ENCODE data around the gene ZNF559. TPM values are rescaled to one million over a fixed set of nuclear protein-coding genes. Genes with fewer than 3 reads are reported as not detected.

The ZNF559 gene
- total RNA-seq, 2 experiments from 2014 or later = 4.7 to 6.5 TPM

- Histone ChIP-seq H3K4me1 (ENCODE audit: insufficient read depth, low read length) (peaks cover 25% of the 10 kb centered on the region), H3K9me3 (ENCODE audit: control insufficient read depth in 1 of 2, insufficient read depth in 1 of 2, low read length in 2 of 2) (peaks cover 28 to 50% of the 10 kb centered on the region in 2 experiments), H3K4me3 (ENCODE audit: low read length) (peak overlapping the region; percentile 87), H3K27me3 (ENCODE audit: control insufficient read depth in 1 of 2, insufficient read depth in 2 of 2, low read length in 2 of 2) (no peaks in the 10 kb centered on the region), H3K27ac (ENCODE audit: low read depth in 1 of 2, low read length in 2 of 2) (peak overlapping the region; percentile 80 to 83), H3K36me3 (ENCODE audit: insufficient read depth, low read length) (peaks cover 5% of the 10 kb centered on the region)
- ChIA-PET POLR2A (interaction anchor here (0.7 to 2.6 kb wide), 4 partner anchors 13 to 445 kb away, joined by 4 to 23 read pairs (median 10); partner anchors contain the start of genes ZNF266, ZNF699 and ZNF846), CTCF (interaction anchor here (0.5 to 2.1 kb wide), 3 partner anchors 13 to 124 kb away, joined by 3 to 18 read pairs (median 4); partner anchors contain the start of genes ZNF266 and ZNF699)
- no peaks in the 10 kb centered on the region for H3K27me3 Mint-ChIP-seq
- H3K36me3 Mint-ChIP-seq (ENCODE audit: low read depth) = peaks cover 61% of the 10 kb centered on the region
- H3K4me3 Mint-ChIP-seq = peak overlapping the region; percentile 96
- no peak for ATAC-seq (ENCODE audit: poor library complexity)
- H3K9me3 Mint-ChIP-seq = peaks cover 18% of the 10 kb centered on the region
- DNase-seq = peak in 3 of 14 experiments; percentile 5 to 73 (median 14)
- peaks cover 33% of the 10 kb centered on the region for H3K4me1 Mint-ChIP-seq (ENCODE audit: low read depth)
- no peak for TF ChIP-seq CTCF (IDR thresholded peaks at IDR 0.05)
- intact Hi-C loops (cut with DNase I, micrococcal nuclease) = loop anchor here (5.0 to 10.0 kb wide), 4 partner anchors 181 to 471 kb away; partner anchors contain the start of genes ZNF317 (in 1 of the 2), ZNF426 (in 1 of the 2) and ZNF562 (in 1 of the 2)
- H3K27ac Mint-ChIP-seq = peak overlapping the region; percentile 90
Observed at GRCh38 chr19:9323557-9323918, 441 bp upstream of the ZNF559 start.

GRCh38 chr19:9324584-9324962, 594 bp downstream of the ZNF559 start:
- TF ChIP-seq CTCF (IDR thresholded peaks at IDR 0.05) = no peak
- H3K36me3 ChIP-seq (ENCODE audit: insufficient read depth, low read length) = peaks cover 5% of the 10 kb centered on the region
- ATAC-seq (ENCODE audit: poor library complexity) = no peak
- no peaks in the 10 kb centered on the region for H3K27me3 ChIP-seq (ENCODE audit: control insufficient read depth in 1 of 2, insufficient read depth in 2 of 2, low read length in 2 of 2)
- intact Hi-C loops (cut with DNase I, micrococcal nuclease) = loop anchor here (1.0 to 10.0 kb wide), 6 partner anchors 15 to 470 kb away; partner anchors contain the start of genes ZNF317 (in 2 of the 2), ZNF426 (in 1 of the 2), ZNF562 (in 1 of the 2) and ZNF699 (in 1 of the 2)
- peak overlapping the region; percentile 87 for H3K4me3 ChIP-seq (ENCODE audit: low read length)
- peaks cover 71% of the 10 kb centered on the region for H3K36me3 Mint-ChIP-seq (ENCODE audit: low read depth)
- H3K9me3 Mint-ChIP-seq = peaks cover 20% of the 10 kb centered on the region
- H3K4me1 Mint-ChIP-seq (ENCODE audit: low read depth) = peaks cover 33% of the 10 kb centered on the region
- ChIA-PET CTCF (interaction anchor here (2.1 kb wide), 1 partner anchor 14 kb away, joined by 18 read pairs; the partner anchor contains the start of gene ZNF699), POLR2A (interaction anchor here (1.2 to 2.6 kb wide), 2 partner anchors 14 to 111 kb away, joined by 16 to 23 read pairs; partner anchors contain the start of genes ZNF266 and ZNF699)
- H3K27ac ChIP-seq (ENCODE audit: low read depth in 1 of 2, low read length in 2 of 2) = peak overlapping the region; percentile 80 to 83
- H3K27ac Mint-ChIP-seq = peak overlapping the region; percentile 90
- H3K4me1 ChIP-seq (ENCODE audit: insufficient read depth, low read length) = peaks cover 25% of the 10 kb centered on the region
- peak overlapping the region; percentile 96 for H3K4me3 Mint-ChIP-seq
- H3K27me3 Mint-ChIP-seq = no peaks in the 10 kb centered on the region
- no peak for DNase-seq
- peaks cover 38 to 55% of the 10 kb centered on the region in 2 experiments for H3K9me3 ChIP-seq (ENCODE audit: control insufficient read depth in 1 of 2, insufficient read depth in 1 of 2, low read length in 2 of 2)

DNA sequence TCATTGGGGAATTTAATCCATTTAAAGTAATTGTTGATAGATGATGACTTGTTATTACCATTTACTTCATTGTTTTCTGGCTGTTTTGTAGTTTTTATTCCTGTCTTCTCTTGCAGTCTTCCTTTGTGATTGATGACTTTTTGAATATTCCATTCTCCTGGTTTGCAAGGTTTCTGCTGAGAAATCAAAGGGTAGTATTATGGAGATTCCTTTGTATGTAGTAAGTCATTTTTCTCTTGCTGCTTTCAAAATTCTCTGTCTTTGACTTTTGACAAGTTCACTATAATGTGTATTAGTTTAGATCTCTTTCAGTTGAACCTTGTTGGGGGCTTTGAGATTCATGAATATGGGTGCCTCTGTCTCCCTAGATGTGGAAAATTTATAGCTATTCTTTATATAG, 6.0 kb downstream of the ZNF559 start:
- H3K27ac ChIP-seq (ENCODE audit: low read depth in 1 of 2, low read length in 2 of 2) = no peak overlapping the region
- Mint-ChIP-seq H3K27me3 (no peaks in the 10 kb centered on the region), H3K27ac (no peak overlapping the region), H3K9me3 (peaks cover 22% of the 10 kb centered on the region), H3K36me3 (ENCODE audit: low read depth) (peaks cover 98% of the 10 kb centered on the region), H3K4me3 (peak overlapping the region; percentile 30), H3K4me1 (ENCODE audit: low read depth) (peaks cover 13% of the 10 kb centered on the region)
- peaks cover 3% of the 10 kb centered on the region for H3K4me1 ChIP-seq (ENCODE audit: insufficient read depth, low read length)
- no peak for TF ChIP-seq CTCF (IDR thresholded peaks at IDR 0.05)
- H3K9me3 ChIP-seq (ENCODE audit: control insufficient read depth in 1 of 2, insufficient read depth in 1 of 2, low read length in 2 of 2) = peaks cover 52 to 83% of the 10 kb centered on the region in 2 experiments
- ChIA-PET CTCF (no interaction called here), POLR2A (no interaction called here)
- DNase-seq (no peak), ATAC-seq (ENCODE audit: poor library complexity) (no peak)
- H3K27me3 ChIP-seq (ENCODE audit: control insufficient read depth in 1 of 2, insufficient read depth in 2 of 2, low read length in 2 of 2) = no peaks in the 10 kb centered on the region
- peaks cover 32% of the 10 kb centered on the region for H3K36me3 ChIP-seq (ENCODE audit: insufficient read depth, low read length)
- no peak overlapping the region for H3K4me3 ChIP-seq (ENCODE audit: low read length)
- intact Hi-C loops (cut with DNase I, micrococcal nuclease) = loop anchor here (5.0 to 10.0 kb wide), 5 partner anchors 107 to 465 kb away; partner anchors contain the start of genes ZNF266 (in 1 of the 2), ZNF426 (in 1 of the 2) and ZNF562 (in 1 of the 2)

All from CD4-positive, alpha-beta T cell (primary cell).